ENCODE data around the gene WWC2. TPM values are rescaled to one million over a fixed set of nuclear protein-coding genes. Genes with fewer than 3 reads are reported as not detected.

Gene WWC2
- polyA plus RNA-seq, 2 of the 4 experiments (the other 2 are of a cell fraction), result 14.9 to 26.9 TPM

DNA sequence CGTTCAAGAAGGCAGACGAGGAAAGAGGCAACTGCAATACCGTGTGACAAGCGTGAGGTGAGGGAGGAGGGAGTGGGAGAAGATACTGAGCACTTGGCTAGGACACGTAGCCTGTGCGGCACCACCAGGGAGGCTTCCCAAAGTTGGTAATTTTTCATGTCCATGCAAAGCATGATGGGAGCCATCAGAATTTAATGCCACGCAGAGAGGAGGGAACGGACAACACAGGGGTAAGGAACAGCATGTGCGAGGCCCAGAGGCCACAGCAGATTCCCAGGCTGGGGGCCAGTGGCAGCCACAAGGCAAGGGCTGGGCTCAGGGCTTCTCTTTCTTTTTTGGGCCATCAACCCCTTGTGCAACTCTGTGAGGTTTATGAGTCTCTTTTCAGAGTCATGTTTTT lies 234.1 kb downstream of the WWC2 start:
- H3K4me2 ChIP-seq, result peak overlapping the region; percentile 67; the same call in 1 of the 3 replicates
- DNase-seq (ENCODE audit: low read depth in 1 of 2, low spot score in 1 of 2) (no peak), FAIRE-seq (no peak), ATAC-seq (no peak)
- POLR2A ChIA-PET, result no interaction called here
- no peak for TF ChIP-seq PHF8 (IDR thresholded peaks at IDR 0.05; ENCODE audit: borderline replicate concordance, low read depth)
- TF ChIP-seq MYC (IDR thresholded peaks at IDR 0.05; ENCODE audit: borderline replicate concordance, low read length), result no peak
- no peak for TF ChIP-seq ZC3H11A (IDR thresholded peaks at IDR 0.05)
- no peak for TF ChIP-seq POLR2A (IDR thresholded peaks at IDR 0.05; ENCODE audit: low read length)
- no peak for TF ChIP-seq NFE2L2 (conservative IDR thresholded peaks at IDR 0.05; ENCODE audit: low read length)
- TF ChIP-seq, protein P1, sequence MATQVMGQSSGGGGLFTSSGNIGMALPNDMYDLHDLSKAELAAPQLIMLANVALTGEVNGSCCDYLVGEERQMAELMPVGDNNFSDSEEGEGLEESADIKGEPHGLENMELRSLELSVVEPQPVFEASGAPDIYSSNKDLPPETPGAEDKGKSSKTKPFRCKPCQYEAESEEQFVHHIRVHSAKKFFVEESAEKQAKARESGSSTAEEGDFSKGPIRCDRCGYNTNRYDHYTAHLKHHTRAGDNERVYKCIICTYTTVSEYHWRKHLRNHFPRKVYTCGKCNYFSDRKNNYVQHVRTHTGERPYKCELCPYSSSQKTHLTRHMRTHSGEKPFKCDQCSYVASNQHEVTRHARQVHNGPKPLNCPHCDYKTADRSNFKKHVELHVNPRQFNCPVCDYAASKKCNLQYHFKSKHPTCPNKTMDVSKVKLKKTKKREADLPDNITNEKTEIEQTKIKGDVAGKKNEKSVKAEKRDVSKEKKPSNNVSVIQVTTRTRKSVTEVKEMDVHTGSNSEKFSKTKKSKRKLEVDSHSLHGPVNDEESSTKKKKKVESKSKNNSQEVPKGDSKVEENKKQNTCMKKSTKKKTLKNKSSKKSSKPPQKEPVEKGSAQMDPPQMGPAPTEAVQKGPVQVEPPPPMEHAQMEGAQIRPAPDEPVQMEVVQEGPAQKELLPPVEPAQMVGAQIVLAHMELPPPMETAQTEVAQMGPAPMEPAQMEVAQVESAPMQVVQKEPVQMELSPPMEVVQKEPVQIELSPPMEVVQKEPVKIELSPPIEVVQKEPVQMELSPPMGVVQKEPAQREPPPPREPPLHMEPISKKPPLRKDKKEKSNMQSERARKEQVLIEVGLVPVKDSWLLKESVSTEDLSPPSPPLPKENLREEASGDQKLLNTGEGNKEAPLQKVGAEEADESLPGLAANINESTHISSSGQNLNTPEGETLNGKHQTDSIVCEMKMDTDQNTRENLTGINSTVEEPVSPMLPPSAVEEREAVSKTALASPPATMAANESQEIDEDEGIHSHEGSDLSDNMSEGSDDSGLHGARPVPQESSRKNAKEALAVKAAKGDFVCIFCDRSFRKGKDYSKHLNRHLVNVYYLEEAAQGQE (IDR thresholded peaks at IDR 0.05), result no peak
- TF ChIP-seq HOXB13 (CRISPR knock-in tag; IDR thresholded peaks at IDR 0.05; ENCODE audit: low read depth), result no peak
- TF ChIP-seq, protein P2, sequence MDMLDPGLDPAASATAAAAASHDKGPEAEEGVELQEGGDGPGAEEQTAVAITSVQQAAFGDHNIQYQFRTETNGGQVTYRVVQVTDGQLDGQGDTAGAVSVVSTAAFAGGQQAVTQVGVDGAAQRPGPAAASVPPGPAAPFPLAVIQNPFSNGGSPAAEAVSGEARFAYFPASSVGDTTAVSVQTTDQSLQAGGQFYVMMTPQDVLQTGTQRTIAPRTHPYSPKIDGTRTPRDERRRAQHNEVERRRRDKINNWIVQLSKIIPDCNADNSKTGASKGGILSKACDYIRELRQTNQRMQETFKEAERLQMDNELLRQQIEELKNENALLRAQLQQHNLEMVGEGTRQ (IDR thresholded peaks at IDR 0.05), result no peak
- TF ChIP-seq POLR2AphosphoS2 (conservative IDR thresholded peaks at IDR 0.05; ENCODE audit: low read length), result no peak
- no peak for TF ChIP-seq RARB (CRISPR knock-in tag; IDR thresholded peaks at IDR 0.05)
- TF ChIP-seq MAFK (IDR thresholded peaks at IDR 0.05; ENCODE audit: partially characterized antibody), result no peak
- TF ChIP-seq CBX2 (IDR thresholded peaks at IDR 0.05; ENCODE audit: borderline replicate concordance, low read depth), result no peak
- TF ChIP-seq JUNB (IDR thresholded peaks at IDR 0.05), result no peak
- TF ChIP-seq SREBF2 (IDR thresholded peaks at IDR 0.05), result no peak
- no peak for TF ChIP-seq BHLHE40 (IDR thresholded peaks at IDR 0.05; ENCODE audit: low read depth, low read length)
- no peak for TF ChIP-seq HDAC2 (IDR thresholded peaks at IDR 0.05)
- no peak for TF ChIP-seq NPAS2 (CRISPR knock-in tag; IDR thresholded peaks at IDR 0.05; ENCODE audit: borderline replicate concordance)
- WGBS (ENCODE audit: missing lambda C conversion rate), result 96% methylated on average over 8 of the region's 9 CpGs
- H3K4me3 ChIP-seq, result no peak overlapping the region
- peaks cover 35% of the 10 kb centered on the region for H3K4me1 ChIP-seq
- CTCF ChIA-PET, result interaction anchor here (1.0 kb wide), 1 partner anchor 73 kb away, joined by 3 read pairs; no protein-coding TSS in a partner anchor
- H3K9me3 ChIP-seq, result no peaks in the 10 kb centered on the region
- H3K27ac ChIP-seq, result peak overlapping the region in 1 of 2 experiments; percentile 77; a peak in 4 of 6 replicates

DNA sequence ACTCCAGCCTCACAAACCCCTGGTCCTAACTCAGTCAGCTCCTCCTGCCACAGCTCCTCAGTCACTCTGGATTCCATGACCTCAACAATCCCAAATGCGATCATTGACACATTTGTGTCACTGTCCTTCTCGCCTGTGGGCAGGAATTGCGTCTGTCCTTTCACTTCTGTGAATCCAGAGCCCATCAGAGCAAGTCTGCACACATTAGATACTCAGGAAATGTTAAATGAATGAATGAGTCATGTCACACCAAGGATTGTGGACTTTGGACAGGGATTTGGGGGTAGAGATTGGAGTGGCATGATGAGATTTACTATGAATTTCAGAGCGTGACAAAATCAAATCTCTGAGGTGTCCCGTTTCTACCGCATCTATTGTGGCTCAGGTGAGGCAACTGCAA lies 234.9 kb downstream of the WWC2 start:
- ATAC-seq (peak; percentile 78 to 79), FAIRE-seq (no peak), DNase-seq (ENCODE audit: low read depth in 1 of 2, low spot score in 1 of 2) (peak; percentile 31 to 66)
- ChIA-PET CTCF (no interaction called here), POLR2A (no interaction called here)
- Histone ChIP-seq H3K27ac (peak overlapping the region; percentile 76 to 77; a peak in 5 of 6 replicates), H3K9me3 (no peaks in the 10 kb centered on the region), H3K4me3 (no peak overlapping the region), H3K4me2 (peak overlapping the region; percentile 67), H3K4me1 (peaks cover 32% of the 10 kb centered on the region)
- WGBS (ENCODE audit: missing lambda C conversion rate), result 2% methylated on average over 6 of the region's 6 CpGs
- no peak for TF ChIP-seq SMC3 (IDR thresholded peaks at IDR 0.05)
- no peak for TF ChIP-seq FOSL2 (IDR thresholded peaks at IDR 0.05)
- TF ChIP-seq FOSL2 (CRISPR knock-in tag; IDR thresholded peaks at IDR 0.05), result peak; percentile 79
- TF ChIP-seq JUNB (IDR thresholded peaks at IDR 0.05), result peak; percentile 42
- no peak for TF ChIP-seq ZC3H11A (IDR thresholded peaks at IDR 0.05)
- TF ChIP-seq, protein P3, sequence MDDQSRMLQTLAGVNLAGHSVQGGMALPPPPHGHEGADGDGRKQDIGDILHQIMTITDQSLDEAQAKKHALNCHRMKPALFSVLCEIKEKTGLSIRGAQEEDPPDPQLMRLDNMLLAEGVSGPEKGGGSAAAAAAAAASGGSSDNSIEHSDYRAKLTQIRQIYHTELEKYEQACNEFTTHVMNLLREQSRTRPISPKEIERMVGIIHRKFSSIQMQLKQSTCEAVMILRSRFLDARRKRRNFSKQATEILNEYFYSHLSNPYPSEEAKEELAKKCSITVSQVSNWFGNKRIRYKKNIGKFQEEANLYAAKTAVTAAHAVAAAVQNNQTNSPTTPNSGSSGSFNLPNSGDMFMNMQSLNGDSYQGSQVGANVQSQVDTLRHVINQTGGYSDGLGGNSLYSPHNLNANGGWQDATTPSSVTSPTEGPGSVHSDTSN (IDR thresholded peaks at IDR 0.05), result no peak
- no peak for TF ChIP-seq HOXB5 (CRISPR knock-in tag; IDR thresholded peaks at IDR 0.05)
- TF ChIP-seq, protein P4, sequence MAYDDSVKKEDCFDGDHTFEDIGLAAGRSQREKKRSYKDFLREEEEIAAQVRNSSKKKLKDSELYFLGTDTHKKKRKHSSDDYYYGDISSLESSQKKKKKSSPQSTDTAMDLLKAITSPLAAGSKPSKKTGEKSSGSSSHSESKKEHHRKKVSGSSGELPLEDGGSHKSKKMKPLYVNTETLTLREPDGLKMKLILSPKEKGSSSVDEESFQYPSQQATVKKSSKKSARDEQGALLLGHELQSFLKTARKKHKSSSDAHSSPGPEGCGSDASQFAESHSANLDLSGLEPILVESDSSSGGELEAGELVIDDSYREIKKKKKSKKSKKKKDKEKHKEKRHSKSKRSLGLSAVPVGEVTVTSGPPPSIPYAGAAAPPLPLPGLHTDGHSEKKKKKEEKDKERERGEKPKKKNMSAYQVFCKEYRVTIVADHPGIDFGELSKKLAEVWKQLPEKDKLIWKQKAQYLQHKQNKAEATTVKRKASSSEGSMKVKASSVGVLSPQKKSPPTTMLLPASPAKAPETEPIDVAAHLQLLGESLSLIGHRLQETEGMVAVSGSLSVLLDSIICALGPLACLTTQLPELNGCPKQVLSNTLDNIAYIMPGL (CRISPR knock-in tag; IDR thresholded peaks at IDR 0.05; ENCODE audit: borderline replicate concordance), result no peak
- no peak for TF ChIP-seq ZSCAN20 (CRISPR knock-in tag; IDR thresholded peaks at IDR 0.05)
- TF ChIP-seq PHF8 (IDR thresholded peaks at IDR 0.05; ENCODE audit: borderline replicate concordance, low read depth), result no peak
- no peak for TF ChIP-seq HDAC2 (IDR thresholded peaks at IDR 0.05)
- TF ChIP-seq EHF (CRISPR knock-in tag; IDR thresholded peaks at IDR 0.05), result no peak
- TF ChIP-seq, protein P5, sequence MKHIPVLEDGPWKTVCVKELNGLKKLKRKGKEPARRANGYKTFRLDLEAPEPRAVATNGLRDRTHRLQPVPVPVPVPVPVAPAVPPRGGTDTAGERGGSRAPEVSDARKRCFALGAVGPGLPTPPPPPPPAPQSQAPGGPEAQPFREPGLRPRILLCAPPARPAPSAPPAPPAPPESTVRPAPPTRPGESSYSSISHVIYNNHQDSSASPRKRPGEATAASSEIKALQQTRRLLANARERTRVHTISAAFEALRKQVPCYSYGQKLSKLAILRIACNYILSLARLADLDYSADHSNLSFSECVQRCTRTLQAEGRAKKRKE (CRISPR knock-in tag; IDR thresholded peaks at IDR 0.05; ENCODE audit: low read depth), result no peak
- TF ChIP-seq MAFK (IDR thresholded peaks at IDR 0.05; ENCODE audit: partially characterized antibody), result no peak
- peak in 1 of 2 experiments; percentile 40; a peak in 1 of 5 replicates for TF ChIP-seq JUN (IDR thresholded peaks at IDR 0.05)
- TF ChIP-seq NPAS2 (CRISPR knock-in tag; IDR thresholded peaks at IDR 0.05; ENCODE audit: borderline replicate concordance), result no peak
- no peak for TF ChIP-seq TFCP2L1 (CRISPR knock-in tag; IDR thresholded peaks at IDR 0.05)
- no peak for TF ChIP-seq RFX5 (IDR thresholded peaks at IDR 0.05)
- 0 out of 5 replicates have a peak, but pooled peaks of 1 of the 2 experiments have one; percentile 16 for TF ChIP-seq EP300 (IDR thresholded peaks at IDR 0.05)
- no peak for TF ChIP-seq RNF2 (IDR thresholded peaks at IDR 0.05; ENCODE audit: borderline replicate concordance, low read depth)
- TF ChIP-seq GATA3 (IDR thresholded peaks at IDR 0.05; ENCODE audit: borderline replicate concordance), result 0 out of 2 replicates have a peak, but pooled peaks have one; percentile 20

Measured in A549 (cell line).